ENCODE data around the gene TLCD1. TPM values are rescaled to one million over a fixed set of nuclear protein-coding genes. Genes with fewer than 3 reads are reported as not detected.

The TLCD1 gene
- total and polyA plus RNA-seq, 10 of the 15 experiments (the other 5 are each of a cell fraction or from before 2014, with no cell fraction given) = 2.9 to 19.8 (median 7.7) TPM

- SMC1A ChIA-PET (ENCODE audit: uncharacterized antibody, unreplicated experiment) = interaction anchor here (0.9 to 5.3 kb wide), 6 partner anchors 10 to 154 kb away, joined by 3 to 33 read pairs (median 6); partner anchors contain the start of gene TLCD1
- Histone ChIP-seq H3K27ac (ENCODE audit: control insufficient read depth, insufficient read depth) (no peak overlapping the region), H3K36me3 (ENCODE audit: control insufficient read depth in 2 of 2, insufficient read depth in 2 of 2, low read length in 1 of 2) (0 out of 4 replicates have a peak, but pooled peaks cover 0 to 3% of the 10 kb centered on the region in 2 experiments), H2AFZ (ENCODE audit: control insufficient read depth, low read depth, low read length) (no peak overlapping the region), H4K20me1 (ENCODE audit: control insufficient read depth, insufficient read depth) (no peaks in the 10 kb centered on the region), H3K9ac (ENCODE audit: control insufficient read depth, insufficient read depth, low read length) (no peak overlapping the region), H3K4me1 (ENCODE audit: control insufficient read depth, insufficient read depth, low read length) (no peaks in the 10 kb centered on the region), H3K79me2 (ENCODE audit: control insufficient read depth, insufficient read depth, low read length) (no peaks in the 10 kb centered on the region; the same call in 1 of the 2 replicates), H3K9me3 (replicated peaks; ENCODE audit: control insufficient read depth, insufficient read depth, low read length) (no peaks in the 10 kb centered on the region), H3K4me2 (ENCODE audit: control insufficient read depth, insufficient read depth) (no peak overlapping the region), H3K27me3 (replicated peaks in 1 of 2; ENCODE audit: control insufficient read depth in 2 of 2, insufficient read depth in 2 of 2, low read length in 1 of 2) (no peaks in the 10 kb centered on the region), H3K4me3 (no peak overlapping the region)
- WGBS (ENCODE audit: insufficient coverage, insufficient replicate concordance, low lambda C conversion rate, missing lambda C conversion rate) = 71% methylated on average over 6 of the region's 6 CpGs
- CTCF ChIA-PET = interaction anchor here (1.0 to 5.0 kb wide), 7 partner anchors 10 to 179 kb away, joined by 3 to 69 read pairs (median 3); no protein-coding TSS in a partner anchor
- TF ChIP-seq NKRF (conservative IDR thresholded peaks at IDR 0.05) = no peak
- TF ChIP-seq CTCF (IDR thresholded peaks at IDR 0.05 in 2 of 3, conservative IDR thresholded peaks at IDR 0.05 in 1 of 3; ENCODE audit: control insufficient read depth in 2 of 3, extremely low read depth in 1 of 3, insufficient read depth in 1 of 3, low read depth in 3 of 3, low read length in 3 of 3) = no peak
- no peak for TF ChIP-seq ZNF207 (IDR thresholded peaks at IDR 0.05; ENCODE audit: borderline replicate concordance)
- no peak for TF ChIP-seq CEBPB (IDR thresholded peaks at IDR 0.05; ENCODE audit: borderline replicate concordance in 1 of 2, low read depth in 2 of 2, low read length in 2 of 2)
- TF ChIP-seq CEBPZ (IDR thresholded peaks at IDR 0.05; ENCODE audit: low read depth, low read length) = no peak
- TF ChIP-seq TCF3 (IDR thresholded peaks at IDR 0.05; ENCODE audit: borderline replicate concordance, insufficient read depth, low read depth, low read length) = no peak
- no peak for DNase-seq (ENCODE audit: low read depth, low spot score)
- POLR2A ChIA-PET = interaction anchor here (0.6 to 1.2 kb wide), 3 partner anchors 10 to 97 kb away, joined by 3 to 4 read pairs (median 4); no protein-coding TSS in a partner anchor
- no peak for ATAC-seq
- in situ Hi-C loops (cut with MboI) (no loop called here), intact Hi-C loops (cut with micrococcal nuclease; ENCODE audit: unreplicated experiment) (no loop called here)
- no peak for FAIRE-seq
- RAD21 ChIA-PET (ENCODE audit: unreplicated experiment) = interaction anchor here (0.9 to 1.5 kb wide), 2 partner anchors 10 to 47 kb away, joined by 4 to 5 read pairs; no protein-coding TSS in a partner anchor
- BruUV-seq (replicated peaks) = no TSS peak
Observed at GRCh38 chr17:28773736-28774135, 47.7 kb upstream of the TLCD1 start.

Data from GM12878 (cell line).